ENCODE results near the gene PON3. TPM values are rescaled to one million over a fixed set of nuclear protein-coding genes. Genes with fewer than 3 reads are reported as not detected.
A peak's percentile ranks its signal among the peaks of the same experiment; 100 is the strongest.

Gene PON3
- total and polyA plus RNA-seq, 2 experiments from 2014 or later = 1.4 to 1.6 TPM

DNA sequence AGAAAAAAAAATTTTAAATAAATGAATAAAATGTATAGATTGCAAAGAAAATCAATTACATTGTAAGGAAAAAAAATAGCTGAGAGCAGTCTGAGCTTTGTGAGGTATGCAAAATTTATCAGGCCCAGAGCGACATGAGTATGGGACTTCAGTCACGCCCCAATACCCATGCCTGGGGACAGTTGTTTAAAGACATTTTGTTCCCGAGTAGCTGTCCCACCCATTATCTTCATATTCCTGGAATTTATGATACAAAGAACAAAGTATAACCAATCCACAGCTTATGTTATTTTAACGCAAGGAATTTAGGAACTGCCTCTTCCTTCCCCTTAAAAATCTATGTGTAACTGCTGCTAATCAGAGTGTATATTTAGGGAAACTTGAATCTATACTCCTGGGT, 40.2 kb upstream of the PON3 start (continued):
- TF ChIP-seq, protein P1, sequence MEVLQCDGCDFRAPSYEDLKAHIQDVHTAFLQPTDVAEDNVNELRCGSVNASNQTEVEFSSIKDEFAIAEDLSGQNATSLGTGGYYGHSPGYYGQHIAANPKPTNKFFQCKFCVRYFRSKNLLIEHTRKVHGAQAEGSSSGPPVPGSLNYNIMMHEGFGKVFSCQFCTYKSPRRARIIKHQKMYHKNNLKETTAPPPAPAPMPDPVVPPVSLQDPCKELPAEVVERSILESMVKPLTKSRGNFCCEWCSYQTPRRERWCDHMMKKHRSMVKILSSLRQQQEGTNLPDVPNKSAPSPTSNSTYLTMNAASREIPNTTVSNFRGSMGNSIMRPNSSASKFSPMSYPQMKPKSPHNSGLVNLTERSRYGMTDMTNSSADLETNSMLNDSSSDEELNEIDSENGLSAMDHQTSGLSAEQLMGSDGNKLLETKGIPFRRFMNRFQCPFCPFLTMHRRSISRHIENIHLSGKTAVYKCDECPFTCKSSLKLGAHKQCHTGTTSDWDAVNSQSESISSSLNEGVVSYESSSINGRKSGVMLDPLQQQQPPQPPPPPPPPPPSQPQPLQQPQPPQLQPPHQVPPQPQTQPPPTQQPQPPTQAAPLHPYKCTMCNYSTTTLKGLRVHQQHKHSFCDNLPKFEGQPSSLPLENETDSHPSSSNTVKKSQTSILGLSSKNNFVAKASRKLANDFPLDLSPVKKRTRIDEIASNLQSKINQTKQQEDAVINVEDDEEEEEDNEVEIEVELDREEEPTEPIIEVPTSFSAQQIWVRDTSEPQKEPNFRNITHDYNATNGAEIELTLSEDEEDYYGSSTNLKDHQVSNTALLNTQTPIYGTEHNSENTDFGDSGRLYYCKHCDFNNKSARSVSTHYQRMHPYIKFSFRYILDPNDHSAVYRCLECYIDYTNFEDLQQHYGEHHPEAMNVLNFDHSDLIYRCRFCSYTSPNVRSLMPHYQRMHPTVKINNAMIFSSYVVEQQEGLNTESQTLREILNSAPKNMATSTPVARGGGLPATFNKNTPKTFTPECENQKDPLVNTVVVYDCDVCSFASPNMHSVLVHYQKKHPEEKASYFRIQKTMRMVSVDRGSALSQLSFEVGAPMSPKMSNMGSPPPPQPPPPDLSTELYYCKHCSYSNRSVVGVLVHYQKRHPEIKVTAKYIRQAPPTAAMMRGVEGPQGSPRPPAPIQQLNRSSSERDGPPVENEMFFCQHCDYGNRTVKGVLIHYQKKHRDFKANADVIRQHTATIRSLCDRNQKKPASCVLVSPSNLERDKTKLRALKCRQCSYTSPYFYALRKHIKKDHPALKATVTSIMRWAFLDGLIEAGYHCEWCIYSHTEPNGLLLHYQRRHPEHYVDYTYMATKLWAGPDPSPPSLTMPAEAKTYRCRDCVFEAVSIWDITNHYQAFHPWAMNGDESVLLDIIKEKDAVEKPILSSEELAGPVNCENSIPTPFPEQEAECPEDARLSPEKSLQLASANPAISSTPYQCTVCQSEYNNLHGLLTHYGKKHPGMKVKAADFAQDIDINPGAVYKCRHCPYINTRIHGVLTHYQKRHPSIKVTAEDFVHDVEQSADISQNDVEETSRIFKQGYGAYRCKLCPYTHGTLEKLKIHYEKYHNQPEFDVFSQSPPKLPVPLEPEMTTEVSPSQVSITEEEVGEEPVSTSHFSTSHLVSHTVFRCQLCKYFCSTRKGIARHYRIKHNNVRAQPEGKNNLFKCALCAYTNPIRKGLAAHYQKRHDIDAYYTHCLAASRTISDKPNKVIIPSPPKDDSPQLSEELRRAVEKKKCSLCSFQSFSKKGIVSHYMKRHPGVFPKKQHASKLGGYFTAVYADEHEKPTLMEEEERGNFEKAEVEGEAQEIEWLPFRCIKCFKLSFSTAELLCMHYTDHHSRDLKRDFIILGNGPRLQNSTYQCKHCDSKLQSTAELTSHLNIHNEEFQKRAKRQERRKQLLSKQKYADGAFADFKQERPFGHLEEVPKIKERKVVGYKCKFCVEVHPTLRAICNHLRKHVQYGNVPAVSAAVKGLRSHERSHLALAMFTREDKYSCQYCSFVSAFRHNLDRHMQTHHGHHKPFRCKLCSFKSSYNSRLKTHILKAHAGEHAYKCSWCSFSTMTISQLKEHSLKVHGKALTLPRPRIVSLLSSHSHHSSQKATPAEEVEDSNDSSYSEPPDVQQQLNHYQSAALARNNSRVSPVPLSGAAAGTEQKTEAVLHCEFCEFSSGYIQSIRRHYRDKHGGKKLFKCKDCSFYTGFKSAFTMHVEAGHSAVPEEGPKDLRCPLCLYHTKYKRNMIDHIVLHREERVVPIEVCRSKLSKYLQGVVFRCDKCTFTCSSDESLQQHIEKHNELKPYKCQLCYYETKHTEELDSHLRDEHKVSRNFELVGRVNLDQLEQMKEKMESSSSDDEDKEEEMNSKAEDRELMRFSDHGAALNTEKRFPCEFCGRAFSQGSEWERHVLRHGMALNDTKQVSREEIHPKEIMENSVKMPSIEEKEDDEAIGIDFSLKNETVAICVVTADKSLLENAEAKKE (CRISPR knock-in tag; IDR thresholded peaks at IDR 0.05) = no peak
- no peak for TF ChIP-seq EZH2 (IDR thresholded peaks at IDR 0.05; ENCODE audit: low read depth, unreplicated experiment)
- TF ChIP-seq, protein P2, sequence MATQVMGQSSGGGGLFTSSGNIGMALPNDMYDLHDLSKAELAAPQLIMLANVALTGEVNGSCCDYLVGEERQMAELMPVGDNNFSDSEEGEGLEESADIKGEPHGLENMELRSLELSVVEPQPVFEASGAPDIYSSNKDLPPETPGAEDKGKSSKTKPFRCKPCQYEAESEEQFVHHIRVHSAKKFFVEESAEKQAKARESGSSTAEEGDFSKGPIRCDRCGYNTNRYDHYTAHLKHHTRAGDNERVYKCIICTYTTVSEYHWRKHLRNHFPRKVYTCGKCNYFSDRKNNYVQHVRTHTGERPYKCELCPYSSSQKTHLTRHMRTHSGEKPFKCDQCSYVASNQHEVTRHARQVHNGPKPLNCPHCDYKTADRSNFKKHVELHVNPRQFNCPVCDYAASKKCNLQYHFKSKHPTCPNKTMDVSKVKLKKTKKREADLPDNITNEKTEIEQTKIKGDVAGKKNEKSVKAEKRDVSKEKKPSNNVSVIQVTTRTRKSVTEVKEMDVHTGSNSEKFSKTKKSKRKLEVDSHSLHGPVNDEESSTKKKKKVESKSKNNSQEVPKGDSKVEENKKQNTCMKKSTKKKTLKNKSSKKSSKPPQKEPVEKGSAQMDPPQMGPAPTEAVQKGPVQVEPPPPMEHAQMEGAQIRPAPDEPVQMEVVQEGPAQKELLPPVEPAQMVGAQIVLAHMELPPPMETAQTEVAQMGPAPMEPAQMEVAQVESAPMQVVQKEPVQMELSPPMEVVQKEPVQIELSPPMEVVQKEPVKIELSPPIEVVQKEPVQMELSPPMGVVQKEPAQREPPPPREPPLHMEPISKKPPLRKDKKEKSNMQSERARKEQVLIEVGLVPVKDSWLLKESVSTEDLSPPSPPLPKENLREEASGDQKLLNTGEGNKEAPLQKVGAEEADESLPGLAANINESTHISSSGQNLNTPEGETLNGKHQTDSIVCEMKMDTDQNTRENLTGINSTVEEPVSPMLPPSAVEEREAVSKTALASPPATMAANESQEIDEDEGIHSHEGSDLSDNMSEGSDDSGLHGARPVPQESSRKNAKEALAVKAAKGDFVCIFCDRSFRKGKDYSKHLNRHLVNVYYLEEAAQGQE (IDR thresholded peaks at IDR 0.05; ENCODE audit: unreplicated experiment) = no peak

DNA sequence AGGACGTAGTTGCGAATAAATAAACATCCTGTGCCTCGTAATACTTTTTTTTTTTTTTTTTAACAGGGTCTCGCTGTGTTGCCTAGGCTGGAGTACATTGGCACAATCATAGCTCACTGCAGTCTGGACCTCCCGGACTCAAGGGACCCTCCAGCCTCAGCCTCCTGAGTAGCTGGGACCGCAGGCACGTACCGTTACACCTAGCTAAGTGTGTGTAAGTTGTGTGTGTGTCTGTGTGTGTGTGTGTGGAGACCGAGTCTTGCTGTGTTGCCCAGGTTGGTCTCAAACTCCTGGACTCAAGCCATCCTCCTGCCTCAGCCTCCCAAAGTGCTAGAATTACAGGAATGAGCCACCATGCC, 39.2 kb upstream of the PON3 start:
- Histone ChIP-seq H2AFZ (peak overlapping the region; percentile 85), H3K79me2 (replicated peaks; ENCODE audit: insufficient read depth) (peaks cover 17% of the 10 kb centered on the region), H3K27me3 (ENCODE audit: insufficient read depth) (no peaks in the 10 kb centered on the region), H4K20me1 (replicated peaks; ENCODE audit: insufficient read depth) (no peaks in the 10 kb centered on the region), H3K9me2 (ENCODE audit: insufficient read depth) (peaks cover 4% of the 10 kb centered on the region; the same call in 1 of the 2 replicates), H3K27ac (ENCODE audit: low read depth) (peak overlapping the region; percentile 48; the same call in 1 of the 2 replicates), H3K36me3 (ENCODE audit: insufficient read depth) (no peaks in the 10 kb centered on the region), H3F3A (replicated peaks; ENCODE audit: low read depth) (no peaks in the 10 kb centered on the region), H3K4me1 (ENCODE audit: insufficient read depth) (no peaks in the 10 kb centered on the region), H3K4me3 (peak overlapping the region; percentile 58), H3K4me2 (peak overlapping the region; percentile 77)
- Mint-ChIP-seq H3K4me3 (peak overlapping the region; percentile 87), H3K9me3 (no peaks in the 10 kb centered on the region), H3K27me3 (ENCODE audit: insufficient read depth, low read depth, poor library complexity) (peaks cover 12% of the 10 kb centered on the region), H3K36me3 (ENCODE audit: low read depth) (peaks cover 7% of the 10 kb centered on the region; the same call in 1 of the 3 replicates), H3K4me1 (peaks cover 5% of the 10 kb centered on the region), H3K27ac (peak overlapping the region; percentile 95)
- ATAC-seq = peak; percentile 16
- DNase-seq (ENCODE audit: low spot score) = no peak
- TF ChIP-seq, protein P3, sequence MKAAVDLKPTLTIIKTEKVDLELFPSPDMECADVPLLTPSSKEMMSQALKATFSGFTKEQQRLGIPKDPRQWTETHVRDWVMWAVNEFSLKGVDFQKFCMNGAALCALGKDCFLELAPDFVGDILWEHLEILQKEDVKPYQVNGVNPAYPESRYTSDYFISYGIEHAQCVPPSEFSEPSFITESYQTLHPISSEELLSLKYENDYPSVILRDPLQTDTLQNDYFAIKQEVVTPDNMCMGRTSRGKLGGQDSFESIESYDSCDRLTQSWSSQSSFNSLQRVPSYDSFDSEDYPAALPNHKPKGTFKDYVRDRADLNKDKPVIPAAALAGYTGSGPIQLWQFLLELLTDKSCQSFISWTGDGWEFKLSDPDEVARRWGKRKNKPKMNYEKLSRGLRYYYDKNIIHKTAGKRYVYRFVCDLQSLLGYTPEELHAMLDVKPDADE (IDR thresholded peaks at IDR 0.05) = no peak
- TF ChIP-seq NANOG (IDR thresholded peaks at IDR 0.05; ENCODE audit: borderline replicate concordance) (no peak), ZNF114 (CRISPR knock-in tag; IDR thresholded peaks at IDR 0.05) (no peak), JUNB (IDR thresholded peaks at IDR 0.05; ENCODE audit: unreplicated experiment) (no peak), EZH2 (IDR thresholded peaks at IDR 0.05; ENCODE audit: low read depth, unreplicated experiment) (no peak), STAT1 (IDR thresholded peaks at IDR 0.05; ENCODE audit: unreplicated experiment) (no peak), POLR2AphosphoS5 (IDR thresholded peaks at IDR 0.05; ENCODE audit: low read depth) (no peak), CREB1 (CRISPR knock-in tag; IDR thresholded peaks at IDR 0.05; ENCODE audit: low read depth) (no peak), EZH2phosphoT487 (IDR thresholded peaks at IDR 0.05; ENCODE audit: unreplicated experiment) (no peak)
- TF ChIP-seq, protein P2 (IDR thresholded peaks at IDR 0.05; ENCODE audit: unreplicated experiment) = no peak
